GM13977 (cell line): Measurements from ENCODE around the gene SESN1.

ENCODE experiments used
- DNase-seq: peaks from one replicate; pipeline ENCODE4 v3.0.0; 2012; ENCODE audit warnings: low spot score
- CTCF ChIP-seq: IDR thresholded peaks from 2 replicates; pipeline ENCODE4 v1.5.1; 2012; ENCODE audit warnings: mild to moderate bottlenecking, control low read depth; ENCODE audit not compliant: insufficient read depth; ENCODE audit errors: extremely low read depth, missing control alignments
- in situ Hi-C: fragments of 300-500 bp; cut with MboI; formaldehyde crosslinking; loops from one replicate; pipeline ENCODE4 v1.12.0; 2022; ENCODE audit warnings: low sequenced_read_pairs, low pct_unique_long_range_greater_than_20kb, mixed read lengths, inconsistent platforms; ENCODE audit not compliant: unreplicated experiment

Gene SESN1

GRCh38 chr6:109053336-109053735, 41.3 kb downstream of the SESN1 start:
- TF ChIP-seq CTCF = no peak
- in situ Hi-C loops = no loop called here
- DNase-seq = no peak

- DNase-seq = no peak
- in situ Hi-C loops = no loop called here
- no peak for TF ChIP-seq CTCF
Measured at GRCh38 chr6:109052852-109053251, 41.8 kb downstream of the SESN1 start.

GRCh38 chr6:109052018-109052651, 42.5 kb downstream of the SESN1 start:
- no peak for DNase-seq
- no peak for TF ChIP-seq CTCF
- in situ Hi-C loops = no loop called here

GRCh38 chr6:109051301-109052017, 43.2 kb downstream of the SESN1 start:
- DNase-seq = no peak
- TF ChIP-seq CTCF = no peak
- in situ Hi-C loops = no loop called here

- in situ Hi-C loops = no loop called here
Measured at GRCh38 chr6:109050447-109051102, 44.1 kb downstream of the SESN1 start.

GRCh38 chr6:109050012-109050411, 44.6 kb downstream of the SESN1 start:
- DNase-seq = no peak
- TF ChIP-seq CTCF = no peak
- in situ Hi-C loops = no loop called here

More at GRCh38 chr6:109050447-109051102, 44.1 kb downstream of the SESN1 start:
- DNase-seq = no peak
- TF ChIP-seq CTCF = no peak
